ENCODE data around the gene B4GALNT3.

Gene B4GALNT3

DNA sequence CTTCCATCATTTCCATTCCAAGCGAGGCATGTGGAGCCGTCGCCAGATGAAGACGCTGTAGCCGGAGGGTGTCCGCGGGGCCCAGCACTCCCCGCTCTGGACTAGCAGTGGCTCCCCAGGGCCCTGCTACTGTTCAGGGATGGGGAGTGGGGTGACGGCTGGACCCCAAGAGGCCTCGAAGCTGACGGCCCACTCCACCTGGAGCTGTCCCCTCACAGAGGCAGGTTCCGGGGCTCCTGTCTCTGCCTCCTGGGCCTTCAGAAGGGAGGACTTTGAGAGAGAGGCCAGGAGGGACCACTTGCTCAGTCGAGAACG, 101.6 kb downstream of the B4GALNT3 start:
- no peaks in the 10 kb centered on the region for H3K27me3 ChIP-seq (ENCODE audit: insufficient read depth, low read length)
- no peaks in the 10 kb centered on the region for H3K36me3 ChIP-seq (ENCODE audit: insufficient read depth, low read length)
- H3K4me3 ChIP-seq (ENCODE audit: low read length) = no peak overlapping the region
- H3K9ac ChIP-seq (ENCODE audit: low read depth, low read length) = no peak overlapping the region
- H3K9me3 ChIP-seq (ENCODE audit: insufficient read depth, low read depth, low read length) = no peaks in the 10 kb centered on the region
- WGBS = 91% methylated on average over 14 of the region's 14 CpGs
- no peaks in the 10 kb centered on the region for H3K4me1 ChIP-seq (ENCODE audit: insufficient read depth, low read length)
- no peak overlapping the region for H3K27ac ChIP-seq (ENCODE audit: low read depth, low read length)

DNA sequence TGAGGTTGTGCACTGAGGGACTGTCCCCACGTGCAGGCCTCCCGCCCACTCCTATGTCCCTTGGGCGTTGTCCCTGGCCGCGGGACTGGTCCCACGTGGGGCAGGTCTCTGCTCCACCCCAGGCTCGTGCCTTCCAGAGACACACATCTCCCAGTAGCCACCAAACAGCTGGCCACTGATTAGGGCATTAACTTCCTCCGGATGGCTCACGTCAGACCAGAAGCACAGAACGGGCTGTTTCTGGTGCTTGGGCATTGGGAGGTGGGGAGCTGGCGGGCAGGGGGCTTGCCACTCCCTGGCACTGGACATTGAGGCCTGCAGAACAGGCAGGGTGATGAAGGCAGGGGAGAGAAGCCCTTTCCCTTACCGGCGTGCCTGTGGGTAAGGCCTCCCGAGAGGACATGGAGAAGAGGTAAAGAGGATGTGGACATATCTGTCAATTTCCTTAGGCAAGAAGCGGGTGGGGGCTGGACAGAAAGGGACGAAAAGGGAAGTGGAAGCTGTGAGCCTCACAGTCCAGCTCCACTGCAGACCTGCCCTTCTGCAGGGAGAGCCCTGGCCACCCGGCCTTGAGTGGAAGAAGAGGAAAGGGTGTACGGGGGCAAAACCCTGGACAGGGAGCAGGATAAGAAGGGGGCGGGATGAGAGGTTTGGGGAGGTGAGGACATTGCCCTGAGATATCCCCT, 102.3 kb downstream of the B4GALNT3 start:
- WGBS = 88% methylated on average over 19 of the region's 19 CpGs
- no peaks in the 10 kb centered on the region for H3K27me3 ChIP-seq (ENCODE audit: insufficient read depth, low read length)
- H3K9me3 ChIP-seq (ENCODE audit: insufficient read depth, low read depth, low read length) = no peaks in the 10 kb centered on the region
- H3K9ac ChIP-seq (ENCODE audit: low read depth, low read length) = no peak overlapping the region
- no peaks in the 10 kb centered on the region for H3K4me1 ChIP-seq (ENCODE audit: insufficient read depth, low read length)
- H3K36me3 ChIP-seq (ENCODE audit: insufficient read depth, low read length) = no peaks in the 10 kb centered on the region
- no peak overlapping the region for H3K4me3 ChIP-seq (ENCODE audit: low read length)
- no peak overlapping the region for H3K27ac ChIP-seq (ENCODE audit: low read depth, low read length)

DNA sequence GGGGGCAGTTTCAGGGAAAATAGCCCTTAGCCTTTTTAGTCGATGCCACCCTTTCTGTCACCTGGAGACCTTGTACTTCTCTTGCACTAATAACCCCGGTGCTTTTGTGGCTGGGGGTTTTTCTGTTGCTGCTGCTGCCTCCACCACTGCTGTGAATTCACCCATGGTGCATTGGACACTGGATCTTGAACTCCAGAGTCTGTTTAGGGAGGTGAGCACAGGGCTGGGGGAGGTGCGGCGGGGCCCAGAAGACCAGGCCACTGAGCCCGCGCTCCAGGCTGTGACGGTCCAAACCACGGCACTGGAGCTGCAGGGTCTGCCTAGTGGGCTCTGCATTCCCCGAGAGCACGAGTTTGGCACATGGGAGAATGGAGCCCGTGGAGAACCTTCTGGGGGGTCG, 102.9 kb downstream of the B4GALNT3 start:
- Histone ChIP-seq H3K36me3 (ENCODE audit: insufficient read depth, low read length) (no peaks in the 10 kb centered on the region), H3K4me3 (ENCODE audit: low read length) (no peak overlapping the region), H3K9ac (ENCODE audit: low read depth, low read length) (no peak overlapping the region), H3K27ac (ENCODE audit: low read depth, low read length) (no peak overlapping the region), H3K27me3 (ENCODE audit: insufficient read depth, low read length) (no peaks in the 10 kb centered on the region), H3K9me3 (ENCODE audit: insufficient read depth, low read depth, low read length) (no peaks in the 10 kb centered on the region), H3K4me1 (ENCODE audit: insufficient read depth, low read length) (no peaks in the 10 kb centered on the region)
- whole genome bisulfite sequencing = 94% methylated on average over 12 of the region's 12 CpGs

DNA sequence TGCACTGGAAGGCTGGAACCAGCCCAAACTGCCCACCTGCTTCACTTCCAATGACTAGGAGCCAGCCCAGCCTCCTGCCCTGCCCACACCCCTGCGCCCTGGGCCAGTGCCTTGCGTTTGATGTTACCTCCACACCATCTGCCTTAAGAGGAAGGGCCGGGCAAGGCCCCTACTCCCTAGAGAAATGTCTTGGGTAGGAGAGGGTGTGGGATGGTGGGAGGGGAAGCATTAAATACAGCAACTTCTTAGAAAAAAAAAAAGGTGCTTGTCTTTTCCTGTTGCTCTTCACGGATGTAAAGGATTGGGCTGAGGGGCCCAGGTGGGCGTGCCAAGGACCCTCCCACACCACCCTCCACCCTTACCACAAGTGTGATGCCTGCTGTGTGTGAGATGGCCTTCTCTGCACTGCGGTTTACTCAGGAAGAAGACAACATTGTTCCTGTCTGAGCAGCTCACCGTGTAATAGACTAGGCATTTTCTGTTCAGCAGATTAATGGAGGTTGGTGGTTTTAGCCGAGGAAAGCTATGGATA, 103.6 kb downstream of the B4GALNT3 start:
- Histone ChIP-seq H3K27ac (ENCODE audit: low read depth, low read length) (no peak overlapping the region), H3K4me3 (ENCODE audit: low read length) (no peak overlapping the region), H3K4me1 (ENCODE audit: insufficient read depth, low read length) (no peaks in the 10 kb centered on the region), H3K36me3 (ENCODE audit: insufficient read depth, low read length) (no peaks in the 10 kb centered on the region), H3K9me3 (ENCODE audit: insufficient read depth, low read depth, low read length) (no peaks in the 10 kb centered on the region), H3K27me3 (ENCODE audit: insufficient read depth, low read length) (no peaks in the 10 kb centered on the region), H3K9ac (ENCODE audit: low read depth, low read length) (no peak overlapping the region)
- WGBS = 81% methylated on average over 7 of the region's 8 CpGs

DNA sequence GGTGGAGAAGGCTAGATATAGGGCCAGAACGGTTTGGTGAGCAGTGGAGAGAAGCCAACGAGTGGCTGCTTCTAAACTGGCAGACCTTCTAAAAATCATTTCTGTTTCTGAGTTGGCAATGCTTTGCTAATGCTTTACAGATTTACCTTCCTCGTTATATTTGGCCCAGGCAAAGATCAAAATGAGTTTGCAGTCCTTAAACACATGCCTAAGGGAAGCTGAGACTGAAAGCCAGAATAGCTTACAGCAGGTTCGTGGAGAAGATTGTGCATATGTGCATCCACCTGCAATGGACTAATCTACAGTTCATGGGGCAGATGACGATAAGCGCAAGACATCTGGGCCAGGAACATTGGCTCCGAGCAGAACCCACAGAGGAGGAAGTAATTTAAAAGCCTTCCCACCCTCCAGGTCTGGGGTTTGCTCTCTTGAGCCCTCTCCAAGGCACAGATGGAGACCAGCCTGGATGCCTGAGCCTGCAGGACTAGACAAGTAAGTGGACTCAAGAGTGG, 104.1 kb downstream of the B4GALNT3 start:
- H3K9ac ChIP-seq (ENCODE audit: low read depth, low read length) = no peak overlapping the region
- WGBS = 94% methylated on average over 7 of the region's 7 CpGs
- no peaks in the 10 kb centered on the region for H3K9me3 ChIP-seq (ENCODE audit: insufficient read depth, low read depth, low read length)
- H3K36me3 ChIP-seq (ENCODE audit: insufficient read depth, low read length) = no peaks in the 10 kb centered on the region
- H3K27me3 ChIP-seq (ENCODE audit: insufficient read depth, low read length) = no peaks in the 10 kb centered on the region
- no peaks in the 10 kb centered on the region for H3K4me1 ChIP-seq (ENCODE audit: insufficient read depth, low read length)
- H3K4me3 ChIP-seq (ENCODE audit: low read length) = no peak overlapping the region
- no peak overlapping the region for H3K27ac ChIP-seq (ENCODE audit: low read depth, low read length)

DNA sequence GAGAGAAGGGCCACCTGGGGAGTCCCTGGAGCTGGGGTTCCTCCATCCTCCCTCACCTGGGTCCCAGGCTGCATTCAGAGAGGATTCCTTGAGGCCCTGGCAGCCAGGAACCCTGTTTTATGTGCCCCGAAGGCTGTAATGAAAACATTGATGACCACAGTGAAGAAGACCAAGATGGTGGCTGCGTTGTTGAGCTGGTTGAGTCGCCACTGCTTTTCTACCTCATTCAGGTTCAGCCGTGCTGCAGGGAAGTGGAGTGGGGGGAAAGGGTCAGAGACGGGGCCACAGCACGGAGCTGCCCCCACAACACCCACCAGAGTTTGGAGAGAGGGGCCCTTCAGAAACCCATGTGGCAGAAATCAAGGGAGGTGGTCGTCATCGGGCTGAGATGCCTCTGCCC, 105.4 kb downstream of the B4GALNT3 start:
- Histone ChIP-seq H3K27ac (ENCODE audit: low read depth, low read length) (no peak overlapping the region), H3K36me3 (ENCODE audit: insufficient read depth, low read length) (no peaks in the 10 kb centered on the region), H3K27me3 (ENCODE audit: insufficient read depth, low read length) (no peaks in the 10 kb centered on the region), H3K9ac (ENCODE audit: low read depth, low read length) (no peak overlapping the region), H3K9me3 (ENCODE audit: insufficient read depth, low read depth, low read length) (no peaks in the 10 kb centered on the region), H3K4me1 (ENCODE audit: insufficient read depth, low read length) (no peaks in the 10 kb centered on the region; the same call in 1 of the 2 replicates), H3K4me3 (ENCODE audit: low read length) (no peak overlapping the region)
- WGBS = 95% methylated on average over 8 of the region's 8 CpGs

DNA sequence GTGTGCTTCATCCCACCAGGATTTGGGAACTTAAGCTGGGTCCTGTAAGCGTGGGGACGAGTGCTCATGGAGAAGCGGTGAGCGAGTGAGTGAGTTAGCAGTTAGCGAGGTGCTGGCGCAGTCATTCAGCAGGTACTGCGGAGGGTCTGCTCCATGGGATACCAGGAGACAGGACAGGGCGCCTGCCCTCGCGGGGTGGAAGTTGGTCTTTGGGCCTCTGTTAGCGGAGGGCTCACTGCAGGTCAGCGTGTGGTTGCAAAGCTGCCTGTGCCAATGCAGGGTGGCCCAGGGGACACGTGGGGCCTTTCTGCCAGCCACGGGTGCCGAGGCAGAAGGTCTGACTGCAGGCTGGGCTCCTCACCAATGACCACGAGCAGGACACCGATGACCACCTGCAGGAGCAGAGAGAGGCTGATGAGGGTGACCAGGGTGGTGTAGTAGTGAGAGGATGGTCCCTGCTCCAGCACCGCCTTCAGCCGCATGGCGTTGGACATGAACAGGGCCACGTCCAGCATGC, 105.9 kb downstream of the B4GALNT3 start:
- 96% methylated on average over 21 of the region's 21 CpGs for WGBS

DNA sequence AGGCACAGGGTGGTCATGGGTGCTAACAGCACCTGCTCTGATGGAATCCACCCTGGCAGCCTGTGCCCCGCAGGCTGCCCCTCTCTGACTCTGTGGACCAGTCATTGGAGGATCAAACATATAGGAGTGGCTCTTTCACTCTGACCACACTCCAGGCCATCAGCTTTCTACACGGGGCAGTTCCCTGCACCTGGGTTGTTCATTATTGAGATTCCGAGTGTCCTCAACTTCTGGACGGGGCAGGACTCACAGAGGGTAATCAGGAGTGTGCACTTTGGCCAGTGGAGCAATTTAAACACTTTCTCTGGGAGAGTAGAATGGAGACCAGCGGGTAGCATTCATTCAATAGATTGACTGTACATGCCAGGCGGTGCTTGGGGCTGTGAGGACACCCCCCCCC, 108.7 kb downstream of the B4GALNT3 start:
- WGBS = 90% methylated on average over 6 of the region's 6 CpGs
- no peak overlapping the region for H3K9ac ChIP-seq (ENCODE audit: low read depth, low read length)
- no peak overlapping the region for H3K27ac ChIP-seq (ENCODE audit: low read depth, low read length)

More for the DNA sequence above, 105.9 kb downstream of the B4GALNT3 start:
- Histone ChIP-seq H3K36me3 (ENCODE audit: insufficient read depth, low read length) (no peaks in the 10 kb centered on the region), H3K4me3 (ENCODE audit: low read length) (no peak overlapping the region), H3K27ac (ENCODE audit: low read depth, low read length) (no peak overlapping the region), H3K9me3 (ENCODE audit: insufficient read depth, low read depth, low read length) (no peaks in the 10 kb centered on the region), H3K27me3 (ENCODE audit: insufficient read depth, low read length) (no peaks in the 10 kb centered on the region), H3K9ac (ENCODE audit: low read depth, low read length) (no peak overlapping the region), H3K4me1 (ENCODE audit: insufficient read depth, low read length) (no peaks in the 10 kb centered on the region; the same call in 1 of the 2 replicates)

DNA sequence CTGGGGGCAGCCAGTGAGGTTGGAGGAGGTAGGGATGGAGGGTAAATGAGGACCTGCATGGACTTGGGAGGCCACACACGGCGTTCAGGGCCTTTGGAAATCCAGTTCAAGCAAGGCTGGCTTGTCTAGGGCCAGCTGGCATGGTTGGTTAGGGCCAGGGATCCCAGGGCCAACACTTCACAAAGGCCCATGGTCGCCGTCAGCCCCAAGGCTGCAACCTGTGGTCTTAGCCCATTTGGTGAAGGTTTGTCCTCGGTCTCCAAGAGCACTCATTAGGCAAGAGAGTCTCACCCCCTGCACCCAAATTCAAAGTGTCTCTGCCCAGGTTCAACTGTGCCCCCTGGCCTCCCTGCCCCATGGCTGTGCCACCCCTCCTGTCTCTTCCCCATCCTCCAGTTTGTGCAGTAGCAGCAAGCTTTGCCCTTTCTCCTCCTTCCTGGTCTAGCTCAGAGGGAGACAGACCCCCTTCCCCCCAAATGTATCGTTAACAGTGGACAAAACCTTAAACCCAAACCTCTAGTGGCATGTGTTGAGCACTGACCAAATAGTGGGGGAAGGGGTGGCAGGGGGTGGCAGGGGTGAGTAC, 109.4 kb downstream of the B4GALNT3 start:
- Histone ChIP-seq H3K9ac (ENCODE audit: low read depth, low read length) (no peak overlapping the region), H3K4me3 (ENCODE audit: low read length) (peak overlapping the region; percentile 68; the same call in 1 of the 2 replicates), H3K4me1 (ENCODE audit: insufficient read depth, low read length) (no peaks in the 10 kb centered on the region; the same call in 1 of the 2 replicates), H3K36me3 (ENCODE audit: insufficient read depth, low read length) (no peaks in the 10 kb centered on the region), H3K27ac (ENCODE audit: low read depth, low read length) (no peak overlapping the region), H3K27me3 (ENCODE audit: insufficient read depth, low read length) (no peaks in the 10 kb centered on the region), H3K9me3 (ENCODE audit: insufficient read depth, low read depth, low read length) (no peaks in the 10 kb centered on the region)
- WGBS = 93% methylated on average over 5 of the region's 6 CpGs

More for the DNA sequence above, 108.7 kb downstream of the B4GALNT3 start:
- Histone ChIP-seq H3K4me1 (ENCODE audit: insufficient read depth, low read length) (no peaks in the 10 kb centered on the region; the same call in 1 of the 2 replicates), H3K9me3 (ENCODE audit: insufficient read depth, low read depth, low read length) (no peaks in the 10 kb centered on the region), H3K36me3 (ENCODE audit: insufficient read depth, low read length) (no peaks in the 10 kb centered on the region), H3K4me3 (ENCODE audit: low read length) (no peak overlapping the region), H3K27me3 (ENCODE audit: insufficient read depth, low read length) (no peaks in the 10 kb centered on the region)

DNA sequence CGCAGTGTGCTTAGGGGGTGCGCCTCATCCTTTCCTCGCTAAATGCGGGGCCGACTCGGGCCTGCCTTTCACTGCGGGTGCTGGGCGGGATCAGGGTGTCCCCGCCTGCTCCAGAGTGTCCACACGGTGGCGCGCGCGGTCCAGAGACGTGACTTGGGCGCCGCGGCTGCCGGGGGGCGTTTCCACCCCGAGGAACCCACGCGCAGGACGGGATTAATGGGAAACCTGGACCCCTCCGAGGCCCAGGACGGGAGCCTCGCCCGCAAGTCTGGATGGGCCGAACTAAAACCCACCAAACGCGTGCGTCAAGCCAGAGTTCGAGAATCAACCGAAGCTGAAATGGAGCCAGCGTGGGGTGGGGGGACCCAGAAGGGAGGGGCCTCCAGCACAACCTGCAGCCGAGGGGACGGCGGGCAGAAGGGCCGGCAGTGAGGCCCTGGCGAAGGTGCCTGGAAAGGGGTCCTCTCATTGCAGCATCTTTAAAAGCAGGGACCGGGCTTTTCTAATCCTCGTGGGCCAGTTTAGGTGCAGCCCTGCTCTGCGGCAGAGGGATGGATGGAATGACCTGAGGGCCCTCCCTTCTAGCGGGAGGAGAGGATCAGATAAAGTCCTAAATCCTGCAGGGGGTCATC, 110.2 kb downstream of the B4GALNT3 start:
- Histone ChIP-seq H3K4me3 (ENCODE audit: low read length) (peak overlapping the region; percentile 68), H3K27ac (ENCODE audit: low read depth, low read length) (no peak overlapping the region), H3K27me3 (ENCODE audit: insufficient read depth, low read length) (no peaks in the 10 kb centered on the region), H3K4me1 (ENCODE audit: insufficient read depth, low read length) (no peaks in the 10 kb centered on the region; the same call in 1 of the 2 replicates), H3K36me3 (ENCODE audit: insufficient read depth, low read length) (no peaks in the 10 kb centered on the region), H3K9me3 (ENCODE audit: insufficient read depth, low read depth, low read length) (no peaks in the 10 kb centered on the region), H3K9ac (ENCODE audit: low read depth, low read length) (peak overlapping the region; percentile 47; the same call in 1 of the 2 replicates)
- WGBS = under 1% methylated on average over 44 of the region's 44 CpGs

DNA sequence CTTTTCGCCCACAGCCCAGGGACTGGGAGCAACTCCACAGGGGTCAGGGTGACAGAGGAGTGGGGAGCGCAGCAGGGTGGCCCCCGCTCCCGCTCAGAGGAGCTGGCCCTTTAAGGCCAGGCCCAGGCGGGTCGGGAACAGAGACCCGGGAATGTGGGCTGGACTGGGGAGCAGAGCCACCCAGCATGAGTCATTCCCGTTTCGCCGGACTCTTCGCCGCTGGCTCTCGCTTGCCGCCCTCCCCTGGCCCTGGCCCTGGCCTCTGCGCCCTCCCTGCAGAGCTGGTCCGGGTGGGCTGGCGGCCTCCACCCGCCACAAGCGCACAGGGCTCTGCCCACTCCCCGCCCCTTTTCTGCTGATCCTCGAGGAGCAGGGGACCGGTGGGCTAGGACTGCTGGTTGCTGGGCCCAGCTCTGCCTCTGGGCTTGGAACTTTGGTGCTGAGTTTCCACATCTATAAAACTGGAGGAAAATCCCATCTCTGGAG, 110.7 kb downstream of the B4GALNT3 start:
- no peaks in the 10 kb centered on the region for H3K9me3 ChIP-seq (ENCODE audit: insufficient read depth, low read depth, low read length)
- peak overlapping the region; percentile 58 for H3K27ac ChIP-seq (ENCODE audit: low read depth, low read length)
- H3K36me3 ChIP-seq (ENCODE audit: insufficient read depth, low read length) = no peaks in the 10 kb centered on the region
- peak overlapping the region; percentile 68 for H3K4me3 ChIP-seq (ENCODE audit: low read length)
- H3K9ac ChIP-seq (ENCODE audit: low read depth, low read length) = peak overlapping the region; percentile 47
- under 1% methylated on average over 22 of the region's 22 CpGs for WGBS
- H3K4me1 ChIP-seq (ENCODE audit: insufficient read depth, low read length) = no peaks in the 10 kb centered on the region; the same call in 1 of the 2 replicates
- no peaks in the 10 kb centered on the region; the same call in 1 of the 2 replicates for H3K27me3 ChIP-seq (ENCODE audit: insufficient read depth, low read length)

All from HUES64 (cell line).